Stimulated activated CD8-positive, alpha-beta memory T cell treated with anti-CD3 and anti-CD28 coated beads, Interleukin-12 subunit alpha, Interleukin-12 subunit beta, amount 100 ng/mL, for 24 hours (primary cell): Measurements from ENCODE around the gene PXYLP1.
"Not testable (repeated sequence)": the region's sequence is repeated elsewhere in the genome, so short reads cannot be mapped to it uniquely, and the experiment has no call there.

Experiments
- DNase-seq: peaks from one replicate; pipeline ENCODE4 v3.0.0-alpha.2; 2020; ENCODE audit errors: extremely low read depth

PXYLP1 gene

GRCh38 chr3:141231101-141231951 lies at the start of gene PXYLP1:
Gene PXYLP1, plus strand, starts transcription at chr3:141231825. Its CDS starts 28,351 bp downstream, at chr3:141260176.
- peak; percentile 71 for DNase-seq

GRCh38 chr3:141183606-141184005 lies 48.0 kb upstream of the PXYLP1 start:
- no peak for DNase-seq

- no peak for DNase-seq
Observed at GRCh38 chr3:141184430-141184829, 47.2 kb upstream of the PXYLP1 start.

GRCh38 chr3:141191097-141191749 lies 40.4 kb upstream of the PXYLP1 start:
- no peak for DNase-seq

GRCh38 chr3:141192345-141192744 lies 39.3 kb upstream of the PXYLP1 start:
- DNase-seq = peak; percentile 89

- DNase-seq = no peak
Observed at GRCh38 chr3:141193066-141193830, 38.4 kb upstream of the PXYLP1 start.

- no peak for DNase-seq
Observed at GRCh38 chr3:141201122-141201521, 30.5 kb upstream of the PXYLP1 start.

- DNase-seq = no peak
Observed at GRCh38 chr3:141202682-141203081, 28.9 kb upstream of the PXYLP1 start.

- DNase-seq = no peak
Observed at GRCh38 chr3:141203866-141204265, 27.8 kb upstream of the PXYLP1 start.

GRCh38 chr3:141204343-141204742 lies 27.3 kb upstream of the PXYLP1 start:
- no peak for DNase-seq

- not testable (repeated sequence) for DNase-seq
Observed at GRCh38 chr3:141211306-141211705, 20.3 kb upstream of the PXYLP1 start.

- DNase-seq = no peak
Observed at GRCh38 chr3:141212101-141212500, 19.5 kb upstream of the PXYLP1 start.

- no peak for DNase-seq
Observed at GRCh38 chr3:141212555-141212954, 19.1 kb upstream of the PXYLP1 start.

- no peak for DNase-seq
Observed at GRCh38 chr3:141216975-141217374, 14.7 kb upstream of the PXYLP1 start.

GRCh38 chr3:141217389-141217788 lies 14.2 kb upstream of the PXYLP1 start:
- no peak for DNase-seq

- no peak for DNase-seq
Observed at GRCh38 chr3:141218162-141218835, 13.3 kb upstream of the PXYLP1 start.

GRCh38 chr3:141218926-141219325 lies 12.7 kb upstream of the PXYLP1 start:
- no peak for DNase-seq

- DNase-seq = no peak
Observed at GRCh38 chr3:141223673-141224166, 7.9 kb upstream of the PXYLP1 start.

- no peak for DNase-seq
Observed at GRCh38 chr3:141225939-141226338, 5.7 kb upstream of the PXYLP1 start.

GRCh38 chr3:141227216-141227615 lies 4.4 kb upstream of the PXYLP1 start:
- DNase-seq = no peak

GRCh38 chr3:141227752-141228151 lies 3.9 kb upstream of the PXYLP1 start:
- DNase-seq = no peak

GRCh38 chr3:141228395-141228794 lies 3.2 kb upstream of the PXYLP1 start:
- DNase-seq = no peak
